K562 (cell line): ENCODE results near the gene OAT. TPM values are rescaled to one million over a fixed set of nuclear protein-coding genes. Genes with fewer than 3 reads are reported as not detected.

ENCODE experiments used
- ATAC-seq: fragments of 200-7000 bp; cut with Tn5 transposase; 3 replicates; pipeline ENCODE4 v1.9.1; 2020; ENCODE audit warnings: moderate library complexity
- BruUV-seq: library from RNA; stranded (reverse); fragments of 400-500 nt; replicated peaks from 2 replicates; lab custom pipeline; 2021; lab: Mats Ljungman, UMichigan
- CTCF ChIA-PET: fragments of 300-600 bp; formaldehyde crosslinking; extraction: SDS; loops from one replicate; lab custom pipeline; 2021; ENCODE audit warnings: low intra/inter-chr PET ratio; lab: Yijun Ruan, JAX
- POLR2A ChIA-PET: fragments of 300-600, 350-650 bp; sonication (Branson Sonifier 250); formaldehyde crosslinking; extraction: SDS; loops from one replicate; lab custom pipeline; 2021; ENCODE audit warnings: antibody characterized with exemption, inconsistent platforms; lab: Yijun Ruan, JAX
- DNase-seq, 4 experiments: peaks; one replicate each; pipeline versions ENCODE4 v3.0.0 to v3.0.0-alpha.2; 2011 to 2018; ENCODE audit warnings: low spot score in 3 of 4, mixed read lengths in 3 of 4; ENCODE audit errors: extremely low read depth in 1 of 4
- FAIRE-seq: peaks from 2 replicates; lab custom pipeline; 2011; peaks lifted over from hg19 to GRCh38; lab: Jason Lieb, UNC
- H2AFZ ChIP-seq: 2 replicates; pipeline ENCODE4 v1.6.0; 2011; ENCODE audit warnings: low read depth, low read length, control low read depth, inconsistent platforms
- H3K27ac ChIP-seq: fragments of 200-600 bp; 3 replicates; pipeline ENCODE4 v1.8.0; 2011; ENCODE audit warnings: low read depth, mild to moderate bottlenecking, control low read depth, inconsistent platforms, low read length, moderate library complexity, mixed read lengths; ENCODE audit errors: extremely low read depth
- H3K27me3 ChIP-seq, 2 experiments: fragments of 300-600 bp in 1 of 2; 2 replicates in 1 of 2; 3 replicates in 1 of 2; pipeline versions ENCODE4 v1.6.0 to v1.8.0; 2011; ENCODE audit warnings: inconsistent platforms in 2 of 2, low read length in 2 of 2, mild to moderate bottlenecking in 1 of 2, mixed read lengths in 1 of 2, moderate library complexity in 1 of 2; ENCODE audit not compliant: control insufficient read depth in 2 of 2, insufficient read depth in 2 of 2
- H3K36me3 ChIP-seq: fragments of 300-600 bp; 3 replicates; pipeline ENCODE4 v1.8.0; 2011; ENCODE audit warnings: mild to moderate bottlenecking, low read length, inconsistent platforms; ENCODE audit not compliant: control insufficient read depth, insufficient read depth
- H3K4me1 ChIP-seq, 2 experiments: fragments of 200-600 bp in 1 of 2; replicated peaks in 1 of 2; 2 replicates in 1 of 2; 3 replicates in 1 of 2; pipeline versions ENCODE4 v1.5.1 to v1.8.0; 2011; ENCODE audit warnings: inconsistent platforms in 2 of 2, low read length in 2 of 2, mild to moderate bottlenecking in 1 of 2, mixed read lengths in 1 of 2, moderate library complexity in 1 of 2; ENCODE audit not compliant: control insufficient read depth in 2 of 2, insufficient read depth in 2 of 2
- H3K4me2 ChIP-seq: 2 replicates; pipeline ENCODE4 v1.6.1; 2011; ENCODE audit warnings: low read length, control low read depth, inconsistent platforms, mixed read lengths; ENCODE audit not compliant: insufficient read depth
- H3K4me3 ChIP-seq: fragments of 200-600 bp; sonication (generic), shearing (Covaris generic); 2 replicates; pipeline ENCODE4 v1.5.1; 2016; ENCODE audit warnings: control low read depth, inconsistent platforms
- H3K79me2 ChIP-seq: fragments of 200-600 bp; 3 replicates; pipeline ENCODE4 v1.8.0; 2011; ENCODE audit warnings: low read length, inconsistent platforms; ENCODE audit not compliant: control insufficient read depth, insufficient read depth
- H3K9ac ChIP-seq, 2 experiments: 2 replicates each; pipeline versions ENCODE4 v1.6.0 to v1.6.1; 2011; ENCODE audit warnings: low read depth in 2 of 2, low read length in 2 of 2, control low read depth in 1 of 2, inconsistent platforms in 1 of 2, mild to moderate bottlenecking in 1 of 2, mixed read lengths in 1 of 2; ENCODE audit not compliant: insufficient read depth in 1 of 2
- H3K9me1 ChIP-seq: one replicate; pipeline ENCODE4 v1.6.0; 2011; ENCODE audit warnings: inconsistent platforms, mild to moderate bottlenecking, low read length, moderate library complexity; ENCODE audit not compliant: control insufficient read depth, insufficient read depth
- H3K9me3 ChIP-seq: replicated peaks from 2 replicates; pipeline ENCODE4 v1.5.1; 2011; ENCODE audit warnings: low read depth, low read length, inconsistent platforms; ENCODE audit not compliant: control insufficient read depth, insufficient read depth
- H4K20me1 ChIP-seq: replicated peaks from 2 replicates; pipeline ENCODE4 v1.6.1; 2011; ENCODE audit warnings: low read length, inconsistent platforms, mixed read lengths; ENCODE audit not compliant: control insufficient read depth, insufficient read depth
- ARID3A ChIP-seq: IDR thresholded peaks from 2 replicates; pipeline ENCODE4 v1.6.1; 2012; ENCODE audit warnings: low read depth, low read length, improper control_type of control experiment, borderline replicate concordance
- CEBPG ChIP-seq, 3 experiments: fragments of 200-800 bp in 1 of 3; sonication (Bioruptor generic) in 1 of 3; sonication (generic) in 1 of 3; formaldehyde crosslinking in 1 of 3; IDR thresholded peaks in 2 of 3; conservative IDR thresholded peaks in 1 of 3; 2 replicates each; pipeline versions ENCODE4 v1.6.1 to v1.8.0; 2016 to 2022; ENCODE audit warnings: missing compliant biosample characterization in 2 of 3, missing genetic modification characterization in 2 of 3, mild to moderate bottlenecking in 1 of 3, missing genetic modification reagents in 1 of 3
- DPF2 ChIP-seq: fragments of 450-650 bp; IDR thresholded peaks from 2 replicates; pipeline ENCODE4 v1.6.1; 2016
- ILF3 ChIP-seq: fragments of 450-650 bp; IDR thresholded peaks from 2 replicates; pipeline ENCODE4 v1.6.1; 2018; ENCODE audit warnings: antibody characterized with exemption, mild to moderate bottlenecking, moderate library complexity, borderline replicate concordance
- NR2C2 ChIP-seq, 2 experiments: fragments of 200-800 bp in 1 of 2; sonication (Bioruptor generic) in 1 of 2; sonication (generic) in 1 of 2; formaldehyde crosslinking in 1 of 2; IDR thresholded peaks; 2 replicates each; pipeline versions ENCODE4 v1.6.1 to v1.8.0; 2016 to 2022; ENCODE audit warnings: mild to moderate bottlenecking in 1 of 2, missing compliant biosample characterization in 1 of 2, missing genetic modification characterization in 1 of 2, missing genetic modification reagents in 1 of 2
- SP2 ChIP-seq: IDR thresholded peaks from 2 replicates; pipeline ENCODE4 v1.6.1; 2011; ENCODE audit warnings: mild to moderate bottlenecking, low read depth, low read length, moderate library complexity; ENCODE audit not compliant: poor library complexity, severe bottlenecking; ENCODE audit errors: extremely low read depth
- SUPT5H ChIP-seq: fragments of 450-650 bp; IDR thresholded peaks from 2 replicates; pipeline ENCODE4 v1.6.1; 2016
- ZNF212 ChIP-seq: fragments of 450-650 bp; formaldehyde crosslinking; IDR thresholded peaks from 2 replicates; pipeline ENCODE4 v1.4.0; 2020; ENCODE audit warnings: mild to moderate bottlenecking
- ZNF239 ChIP-seq: fragments of 250-450 bp; sonication (Bioruptor Pico); IDR thresholded peaks from 2 replicates; pipeline ENCODE4 v1.4.0; 2020; ENCODE audit warnings: mild to moderate bottlenecking
- ZNF766 ChIP-seq: fragments of 200-800 bp; sonication (Bioruptor generic); conservative IDR thresholded peaks from 2 replicates; pipeline ENCODE4 v1.6.1; 2016; ENCODE audit warnings: missing genetic modification characterization, missing compliant biosample characterization
- ZSCAN29 ChIP-seq: fragments of 450-650 bp; IDR thresholded peaks from 2 replicates; pipeline ENCODE4 v1.6.1; 2017
- WGBS: fragments of 100-300 bp; shearing (Covaris generic); methylation state at CpG from one replicate; pipeline ENCODE4 v1.1.6; 2016; ENCODE audit warnings: low coverage, mixed read lengths; ENCODE audit not compliant: insufficient coverage; ENCODE audit errors: missing lambda C conversion rate; 5-methylcytosine and 5-hydroxymethylcytosine counted together
- in situ Hi-C: fragments of 300-500 bp; cut with MboI; formaldehyde crosslinking; loops from 4 replicates; pipeline ENCODE4 v1.15.0; 2018; ENCODE audit warnings: inconsistent platforms, mixed read lengths
- intact Hi-C: fragments of 100-400 bp; cut with micrococcal nuclease; formaldehyde crosslinking; loops from 2 replicates; pipeline ENCODE4 v1.14.2; 2022
- polyA plus RNA-seq, 8 experiments: library from polyadenylated mRNA; depleted of rRNA in 4 of 8; stranded (reverse) in 5 of 8; unstranded in 3 of 8; fragments of >200 nt; fragmentation: Nextera tagmentation in 2 of 8; fragmentation: Illumina TruSeq in 1 of 8; extraction: Ambion mirVana in 2 of 8; extraction: Trizol in 1 of 8; gene quantifications; 2 replicates each; pipeline versions ENCODE4 v1.2.1 to v1.2.3, GENCODE V29; 2011 to 2014; ENCODE audit warnings: inconsistent platforms in 1 of 8, missing spikeins in 1 of 8
- total RNA-seq, 7 experiments: library from RNA; depleted of rRNA in 6 of 7; stranded (reverse); fragments of >200 nt in 6 of 7; fragmentation: Illumina TruSeq in 2 of 7; extraction: Trizol in 2 of 7; gene quantifications; 2 replicates each; pipeline versions ENCODE4 v1.2.1 to v1.2.3, GENCODE V29; 2011 to 2021; ENCODE audit warnings: low replicate concordance in 1 of 7
- TF ChIP-seq, protein P1 (sequence below): sonication (generic); formaldehyde crosslinking; IDR thresholded peaks from 2 replicates; pipeline ENCODE4 v1.8.1; 2022; ENCODE audit warnings: missing genetic modification reagents
- TF ChIP-seq, protein P2 (sequence below): fragments of 450-650 bp; formaldehyde crosslinking; IDR thresholded peaks from 2 replicates; pipeline ENCODE4 v1.4.0; 2020; ENCODE audit warnings: mild to moderate bottlenecking, moderate library complexity

Gene OAT
- total and polyA plus RNA-seq, 9 of the 15 experiments (the other 6 are each of a cell fraction or from before 2014, with no cell fraction given): 100 to 312 (median 163) TPM

DNA sequence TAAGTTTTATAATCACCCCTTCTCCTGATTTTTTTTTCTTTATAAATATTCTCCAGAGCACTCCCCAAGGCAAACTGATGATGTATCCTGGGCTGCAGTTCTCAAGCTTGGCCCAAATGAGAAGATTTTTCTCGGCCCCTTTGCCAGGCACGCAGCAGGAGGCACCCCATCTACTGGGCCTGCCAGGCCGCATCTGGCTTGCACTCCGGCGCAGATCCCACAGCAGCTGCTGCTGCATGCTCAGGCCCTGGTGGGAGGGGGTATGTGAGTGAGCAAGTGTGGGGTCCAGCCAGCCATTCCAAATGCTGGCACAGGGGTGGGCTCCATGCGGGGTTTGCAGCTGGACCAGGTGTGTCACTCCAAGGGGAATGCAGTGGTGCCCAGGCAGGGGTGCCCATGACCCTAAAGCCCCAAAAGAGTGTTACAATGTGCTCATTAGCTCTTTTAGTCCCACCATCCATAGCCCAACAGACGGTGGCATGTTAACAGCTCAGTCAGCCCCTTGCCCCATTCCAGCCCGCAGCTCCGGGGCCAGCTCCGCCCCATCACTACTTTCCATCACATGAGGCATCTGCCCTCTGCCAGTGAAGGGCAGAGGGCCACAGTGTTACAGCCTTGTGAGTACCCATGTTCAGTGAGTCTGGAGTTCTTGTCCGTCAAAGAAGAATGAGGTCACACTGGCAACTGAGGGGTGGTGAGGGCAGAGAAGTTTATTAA, 25.9 kb downstream of the OAT start:
- peaks cover 8% of the 10 kb centered on the region; the same call in 1 of the 3 replicates for H3K36me3 ChIP-seq
- H3K4me2 ChIP-seq: no peak overlapping the region
- no peaks in the 10 kb centered on the region for H3K9me1 ChIP-seq
- POLR2A ChIA-PET: no interaction called here
- DNase-seq (no peak), ATAC-seq (no peak), FAIRE-seq (no peak)
- no peak overlapping the region for H3K4me3 ChIP-seq
- H3K27me3 ChIP-seq: no peaks in the 10 kb centered on the region
- in situ Hi-C loops: loop anchor here (25.0 kb wide), 1 partner anchor 805 kb away; no protein-coding TSS in a partner anchor
- CTCF ChIA-PET: no interaction called here
- no peak overlapping the region for H2AFZ ChIP-seq
- intact Hi-C loops: no loop called here
- WGBS: 43% methylated on average over 7 of the region's 11 CpGs
- no peak for TF ChIP-seq ZSCAN29
- no peak for TF ChIP-seq NR2C2 (CRISPR knock-in tag; IDR thresholded peaks at IDR 0.05)
- TF ChIP-seq NR2C2 (tag; IDR thresholded peaks at IDR 0.05): no peak
- no peak for TF ChIP-seq SP2
- TF ChIP-seq SUPT5H: no peak
- TF ChIP-seq ILF3: no peak
- no peak for TF ChIP-seq ZNF212
- TF ChIP-seq ZNF239: no peak
- TF ChIP-seq, protein P1, sequence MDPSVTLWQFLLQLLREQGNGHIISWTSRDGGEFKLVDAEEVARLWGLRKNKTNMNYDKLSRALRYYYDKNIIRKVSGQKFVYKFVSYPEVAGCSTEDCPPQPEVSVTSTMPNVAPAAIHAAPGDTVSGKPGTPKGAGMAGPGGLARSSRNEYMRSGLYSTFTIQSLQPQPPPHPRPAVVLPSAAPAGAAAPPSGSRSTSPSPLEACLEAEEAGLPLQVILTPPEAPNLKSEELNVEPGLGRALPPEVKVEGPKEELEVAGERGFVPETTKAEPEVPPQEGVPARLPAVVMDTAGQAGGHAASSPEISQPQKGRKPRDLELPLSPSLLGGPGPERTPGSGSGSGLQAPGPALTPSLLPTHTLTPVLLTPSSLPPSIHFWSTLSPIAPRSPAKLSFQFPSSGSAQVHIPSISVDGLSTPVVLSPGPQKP (CRISPR knock-in tag): no peak
- TF ChIP-seq, protein P2, sequence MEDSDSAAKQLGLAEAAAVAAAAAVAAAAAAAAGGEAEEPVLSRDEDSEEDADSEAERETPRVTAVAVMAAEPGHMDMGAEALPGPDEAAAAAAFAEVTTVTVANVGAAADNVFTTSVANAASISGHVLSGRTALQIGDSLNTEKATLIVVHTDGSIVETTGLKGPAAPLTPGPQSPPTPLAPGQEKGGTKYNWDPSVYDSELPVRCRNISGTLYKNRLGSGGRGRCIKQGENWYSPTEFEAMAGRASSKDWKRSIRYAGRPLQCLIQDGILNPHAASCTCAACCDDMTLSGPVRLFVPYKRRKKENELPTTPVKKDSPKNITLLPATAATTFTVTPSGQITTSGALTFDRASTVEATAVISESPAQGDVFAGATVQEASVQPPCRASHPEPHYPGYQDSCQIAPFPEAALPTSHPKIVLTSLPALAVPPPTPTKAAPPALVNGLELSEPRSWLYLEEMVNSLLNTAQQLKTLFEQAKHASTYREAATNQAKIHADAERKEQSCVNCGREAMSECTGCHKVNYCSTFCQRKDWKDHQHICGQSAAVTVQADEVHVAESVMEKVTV (CRISPR knock-in tag): no peak
- no peak for TF ChIP-seq ZNF766 (CRISPR knock-in tag)
- TF ChIP-seq ARID3A: no peak
- TF ChIP-seq CEBPG (CRISPR knock-in tag; IDR thresholded peaks at IDR 0.05): no peak
- TF ChIP-seq CEBPG (tag; conservative IDR thresholded peaks at IDR 0.05 in 1 of 2, IDR thresholded peaks at IDR 0.05 in 1 of 2): no peak
- TF ChIP-seq DPF2: no peak
- H3K9me3 ChIP-seq: no peaks in the 10 kb centered on the region
- peaks cover 4 to 16% of the 10 kb centered on the region in 2 experiments; a peak in 4 of 5 replicates for H3K4me1 ChIP-seq
- no peak overlapping the region for H3K27ac ChIP-seq
- no peaks in the 10 kb centered on the region for H3K79me2 ChIP-seq
- BruUV-seq: no TSS peak
- no peaks in the 10 kb centered on the region for H4K20me1 ChIP-seq
- H3K9ac ChIP-seq: no peak overlapping the region
